ENCODE measurements around the gene RTN4RL2. TPM values are rescaled to one million over a fixed set of nuclear protein-coding genes. Genes with fewer than 3 reads are reported as not detected.

The RTN4RL2 gene
- 0.33 TPM in 1 of 2 replicates, not detected in the other for total RNA-seq

GRCh38 chr11:57460022-57460757, at the start of gene RTN4RL2:
Gene RTN4RL2 (plus strand): TSS chr11:57460528. CDS start chr11:57460866, 338 bp downstream.

GRCh38 chr11:57426929-57427726, 33.2 kb upstream of the RTN4RL2 start, which contains the start of gene SLC43A3:
Gene SLC43A3 (minus strand): TSS chr11:57427121. CDS start chr11:57426172, 949 bp downstream.

GRCh38 chr11:57515332-57516060, 55.2 kb downstream of the RTN4RL2 start, which contains the start of gene SLC43A1:
Gene SLC43A1 (minus strand): TSS chr11:57515702. CDS start chr11:57514111, 1,591 bp downstream.

Other genes starting within 250 kb of the RTN4RL2 start
- gene APLNR, start 223.3 kb upstream of the RTN4RL2 start, total RNA-seq = 0.17 TPM in 1 of 2 replicates, not detected in the other
- 114 and 171 TPM in 2 replicates for gene TNKS1BP1, start 135.6 kb upstream of the RTN4RL2 start, total RNA-seq
- 49.0 and 92.8 TPM in 2 replicates for gene SSRP1, start 124.6 kb upstream of the RTN4RL2 start, total RNA-seq
- gene P2RX3, start 122.2 kb upstream of the RTN4RL2 start, total RNA-seq = not detected in 2 replicates
- not detected in 2 replicates for gene PRG3, start 79.4 kb upstream of the RTN4RL2 start, total RNA-seq
- gene PRG2, start 69.9 kb upstream of the RTN4RL2 start, total RNA-seq = not detected in 2 replicates
- gene SLC43A3, start 33.4 kb upstream of the RTN4RL2 start, total RNA-seq = 48.4 and 77.2 TPM in 2 replicates
- 15.3 and 23.5 TPM in 2 replicates for gene SLC43A1, start 55.2 kb downstream of the RTN4RL2 start, total RNA-seq
- gene TIMM10, start 70.2 kb downstream of the RTN4RL2 start, total RNA-seq = 14.9 and 35.5 TPM in 2 replicates
- gene SMTNL1, start 77.1 kb downstream of the RTN4RL2 start, total RNA-seq = not detected in 2 replicates
- 43.3 and 106 TPM in 2 replicates for gene UBE2L6, start 107.1 kb downstream of the RTN4RL2 start, total RNA-seq
- gene SERPING1, start 137.2 kb downstream of the RTN4RL2 start, total RNA-seq = 9.6 and 26.0 TPM in 2 replicates
- 2.6 and 3.1 TPM in 2 replicates for gene YPEL4, start 189.4 kb downstream of the RTN4RL2 start, total RNA-seq
- 19.5 and 20.2 TPM in 2 replicates for gene CLP1, start 197.2 kb downstream of the RTN4RL2 start, total RNA-seq
- gene ZDHHC5, start 207.6 kb downstream of the RTN4RL2 start, total RNA-seq = 26.9 and 42.0 TPM in 2 replicates

All from smooth muscle cell of trachea (primary cell).